Activated CD4-positive, alpha-beta memory T cell treated with anti-CD3 and anti-CD28 coated beads, Interleukin-2, amount 10 ng/mL, durations not matched to agents 7 days and 5 days (primary cell): ENCODE measurements around the gene ZNF135. TPM values are rescaled to one million over a fixed set of nuclear protein-coding genes. Genes with fewer than 3 reads are reported as not detected.

Source experiments
- CTCF ChIA-PET: fragments of 350-600 bp; sonication (Branson Sonifier 250); formaldehyde crosslinking; loops from one replicate; lab custom pipeline; 2021; ENCODE audit warnings: antibody characterized with exemption, inconsistent platforms; lab: Charles Lee
- POLR2A ChIA-PET: fragments of 350-600 bp; sonication (Branson Sonifier 250); formaldehyde crosslinking; loops from one replicate; lab custom pipeline; 2021; ENCODE audit warnings: antibody characterized with exemption; lab: Charles Lee
- DNase-seq: peaks from one replicate; pipeline ENCODE4 v3.0.0-alpha.2; 2020
- H3K27ac Mint-ChIP-seq: one replicate; pipeline ENCODE4 v1.8.0; 2021; ENCODE audit warnings: mild to moderate bottlenecking, mixed read lengths
- H3K27me3 Mint-ChIP-seq: one replicate; pipeline ENCODE4 v1.8.0; 2021; ENCODE audit warnings: mixed read lengths
- H3K36me3 Mint-ChIP-seq: one replicate; pipeline ENCODE4 v1.8.0; 2021; ENCODE audit warnings: low read depth, mixed read lengths
- H3K4me1 Mint-ChIP-seq: one replicate; pipeline ENCODE4 v1.8.0; 2021; ENCODE audit warnings: mixed read lengths
- H3K4me3 Mint-ChIP-seq: one replicate; pipeline ENCODE4 v1.8.0; 2021; ENCODE audit warnings: mild to moderate bottlenecking, mixed read lengths
- H3K9me3 Mint-ChIP-seq: one replicate; pipeline ENCODE4 v1.8.0; 2021; ENCODE audit warnings: mixed read lengths
- total RNA-seq, 2 experiments: library from RNA; stranded (reverse); gene quantifications; one replicate each; pipeline ENCODE4 v1.2.3, GENCODE V29; 2021

ZNF135 gene
- total RNA-seq, 2 experiments from 2014 or later = not detected

GRCh38 chr19:58037927-58038687 is 21.0 kb upstream of the ZNF135 start:
- Mint-ChIP-seq H3K4me3 (no peak overlapping the region), H3K4me1 (no peaks in the 10 kb centered on the region), H3K27me3 (no peaks in the 10 kb centered on the region), H3K9me3 (peaks cover 33% of the 10 kb centered on the region), H3K27ac (no peak overlapping the region), H3K36me3 (peaks cover 11% of the 10 kb centered on the region)
- ChIA-PET CTCF (no interaction called here), POLR2A (no interaction called here)
- no peak for DNase-seq

- Mint-ChIP-seq H3K27me3 (no peaks in the 10 kb centered on the region), H3K4me1 (no peaks in the 10 kb centered on the region), H3K27ac (no peak overlapping the region), H3K36me3 (peaks cover 13% of the 10 kb centered on the region), H3K9me3 (peaks cover 38% of the 10 kb centered on the region), H3K4me3 (no peak overlapping the region)
- no peak for DNase-seq
- POLR2A ChIA-PET = no interaction called here
- CTCF ChIA-PET = no interaction called here
Observed at GRCh38 chr19:58038688-58039204, 20.3 kb upstream of the ZNF135 start.

GRCh38 chr19:58040751-58041525 is 18.1 kb upstream of the ZNF135 start:
- no peaks in the 10 kb centered on the region for H3K27me3 Mint-ChIP-seq
- peaks cover 33% of the 10 kb centered on the region for H3K9me3 Mint-ChIP-seq
- ChIA-PET POLR2A (no interaction called here), CTCF (no interaction called here)
- H3K4me3 Mint-ChIP-seq = no peak overlapping the region
- H3K27ac Mint-ChIP-seq = no peak overlapping the region
- H3K4me1 Mint-ChIP-seq = no peaks in the 10 kb centered on the region
- peaks cover 5% of the 10 kb centered on the region for H3K36me3 Mint-ChIP-seq
- DNase-seq = no peak

- Mint-ChIP-seq H3K4me1 (no peaks in the 10 kb centered on the region), H3K27me3 (no peaks in the 10 kb centered on the region), H3K36me3 (peaks cover 2% of the 10 kb centered on the region), H3K4me3 (no peak overlapping the region), H3K27ac (no peak overlapping the region), H3K9me3 (peaks cover 34% of the 10 kb centered on the region)
- ChIA-PET CTCF (no interaction called here), POLR2A (no interaction called here)
- no peak for DNase-seq
Observed at GRCh38 chr19:58042495-58043340, 16.4 kb upstream of the ZNF135 start.

GRCh38 chr19:58044391-58044790 is 14.7 kb upstream of the ZNF135 start:
- Mint-ChIP-seq H3K4me3 (no peak overlapping the region), H3K27ac (no peak overlapping the region), H3K4me1 (no peaks in the 10 kb centered on the region), H3K36me3 (peaks cover 4% of the 10 kb centered on the region), H3K9me3 (peaks cover 45% of the 10 kb centered on the region), H3K27me3 (no peaks in the 10 kb centered on the region)
- POLR2A ChIA-PET = no interaction called here
- no peak for DNase-seq
- CTCF ChIA-PET = no interaction called here

- H3K27ac Mint-ChIP-seq = no peak overlapping the region
- H3K9me3 Mint-ChIP-seq = peaks cover 49% of the 10 kb centered on the region
- no peaks in the 10 kb centered on the region for H3K27me3 Mint-ChIP-seq
- H3K36me3 Mint-ChIP-seq = peaks cover 4% of the 10 kb centered on the region
- no peak overlapping the region for H3K4me3 Mint-ChIP-seq
- no peak for DNase-seq
- H3K4me1 Mint-ChIP-seq = no peaks in the 10 kb centered on the region
- POLR2A ChIA-PET = no interaction called here
- CTCF ChIA-PET = no interaction called here
Observed at GRCh38 chr19:58044886-58045285, 14.2 kb upstream of the ZNF135 start.

GRCh38 chr19:58045411-58046050 is 13.6 kb upstream of the ZNF135 start:
- Mint-ChIP-seq H3K27ac (no peak overlapping the region), H3K4me3 (no peak overlapping the region), H3K36me3 (peaks cover 4% of the 10 kb centered on the region), H3K4me1 (no peaks in the 10 kb centered on the region), H3K9me3 (peaks cover 50% of the 10 kb centered on the region), H3K27me3 (no peaks in the 10 kb centered on the region)
- CTCF ChIA-PET = no interaction called here
- DNase-seq = no peak
- POLR2A ChIA-PET = no interaction called here

- DNase-seq = no peak
- no peaks in the 10 kb centered on the region for H3K27me3 Mint-ChIP-seq
- no peak overlapping the region for H3K27ac Mint-ChIP-seq
- no peaks in the 10 kb centered on the region for H3K4me1 Mint-ChIP-seq
- ChIA-PET CTCF (no interaction called here), POLR2A (no interaction called here)
- H3K9me3 Mint-ChIP-seq = peaks cover 51% of the 10 kb centered on the region
- no peak overlapping the region for H3K4me3 Mint-ChIP-seq
- H3K36me3 Mint-ChIP-seq = peaks cover 10% of the 10 kb centered on the region
Observed at GRCh38 chr19:58046856-58047255, 12.2 kb upstream of the ZNF135 start.

- Mint-ChIP-seq H3K27me3 (no peaks in the 10 kb centered on the region), H3K9me3 (peaks cover 53% of the 10 kb centered on the region), H3K4me3 (no peak overlapping the region), H3K27ac (no peak overlapping the region), H3K4me1 (no peaks in the 10 kb centered on the region), H3K36me3 (peaks cover 10% of the 10 kb centered on the region)
- POLR2A ChIA-PET = no interaction called here
- no peak for DNase-seq
- CTCF ChIA-PET = no interaction called here
Observed at GRCh38 chr19:58047672-58048071, 11.4 kb upstream of the ZNF135 start.

GRCh38 chr19:58052256-58052655 is 6.8 kb upstream of the ZNF135 start:
- H3K4me3 Mint-ChIP-seq = no peak overlapping the region
- H3K36me3 Mint-ChIP-seq = peaks cover 15% of the 10 kb centered on the region
- H3K27ac Mint-ChIP-seq = no peak overlapping the region
- CTCF ChIA-PET = no interaction called here
- DNase-seq = no peak
- POLR2A ChIA-PET = no interaction called here
- peaks cover 53% of the 10 kb centered on the region for H3K9me3 Mint-ChIP-seq
- H3K27me3 Mint-ChIP-seq = no peaks in the 10 kb centered on the region
- H3K4me1 Mint-ChIP-seq = no peaks in the 10 kb centered on the region

- POLR2A ChIA-PET = no interaction called here
- no peak for DNase-seq
- Mint-ChIP-seq H3K4me3 (no peak overlapping the region), H3K9me3 (peaks cover 51% of the 10 kb centered on the region), H3K27ac (no peak overlapping the region), H3K36me3 (peaks cover 15% of the 10 kb centered on the region), H3K4me1 (no peaks in the 10 kb centered on the region), H3K27me3 (no peaks in the 10 kb centered on the region)
- CTCF ChIA-PET = no interaction called here
Observed at GRCh38 chr19:58053480-58054156, 5.5 kb upstream of the ZNF135 start.
